Fibroblast of villous mesenchyme (primary cell): ENCODE results near the gene EIF5B. TPM values are rescaled to one million over a fixed set of nuclear protein-coding genes. Genes with fewer than 3 reads are reported as not detected.
"Not testable (repeated sequence)": the region's sequence is repeated elsewhere in the genome, so short reads cannot be mapped to it uniquely, and the experiment has no call there.

Source experiments
- DNase-seq: peaks from one replicate; pipeline ENCODE4 v3.0.0-alpha.2; 2010; ENCODE audit warnings: low read depth
- H3K4me3 ChIP-seq: 2 replicates; pipeline ENCODE4 v1.5.1; 2011; ENCODE audit warnings: low read depth, mild to moderate bottlenecking, low read length
- total RNA-seq: library from RNA; depleted of rRNA; stranded (reverse); fragments of >200 nt; gene quantifications from 2 replicates; pipeline ENCODE4 v1.2.3, GENCODE V29; 2012
- TF ChIP-seq, protein P1 (sequence below): IDR thresholded peaks from 2 replicates; pipeline ENCODE4 v1.5.1; 2012; ENCODE audit warnings: low read depth, mild to moderate bottlenecking, low read length; ENCODE audit not compliant: insufficient read depth

The EIF5B gene, protein sequence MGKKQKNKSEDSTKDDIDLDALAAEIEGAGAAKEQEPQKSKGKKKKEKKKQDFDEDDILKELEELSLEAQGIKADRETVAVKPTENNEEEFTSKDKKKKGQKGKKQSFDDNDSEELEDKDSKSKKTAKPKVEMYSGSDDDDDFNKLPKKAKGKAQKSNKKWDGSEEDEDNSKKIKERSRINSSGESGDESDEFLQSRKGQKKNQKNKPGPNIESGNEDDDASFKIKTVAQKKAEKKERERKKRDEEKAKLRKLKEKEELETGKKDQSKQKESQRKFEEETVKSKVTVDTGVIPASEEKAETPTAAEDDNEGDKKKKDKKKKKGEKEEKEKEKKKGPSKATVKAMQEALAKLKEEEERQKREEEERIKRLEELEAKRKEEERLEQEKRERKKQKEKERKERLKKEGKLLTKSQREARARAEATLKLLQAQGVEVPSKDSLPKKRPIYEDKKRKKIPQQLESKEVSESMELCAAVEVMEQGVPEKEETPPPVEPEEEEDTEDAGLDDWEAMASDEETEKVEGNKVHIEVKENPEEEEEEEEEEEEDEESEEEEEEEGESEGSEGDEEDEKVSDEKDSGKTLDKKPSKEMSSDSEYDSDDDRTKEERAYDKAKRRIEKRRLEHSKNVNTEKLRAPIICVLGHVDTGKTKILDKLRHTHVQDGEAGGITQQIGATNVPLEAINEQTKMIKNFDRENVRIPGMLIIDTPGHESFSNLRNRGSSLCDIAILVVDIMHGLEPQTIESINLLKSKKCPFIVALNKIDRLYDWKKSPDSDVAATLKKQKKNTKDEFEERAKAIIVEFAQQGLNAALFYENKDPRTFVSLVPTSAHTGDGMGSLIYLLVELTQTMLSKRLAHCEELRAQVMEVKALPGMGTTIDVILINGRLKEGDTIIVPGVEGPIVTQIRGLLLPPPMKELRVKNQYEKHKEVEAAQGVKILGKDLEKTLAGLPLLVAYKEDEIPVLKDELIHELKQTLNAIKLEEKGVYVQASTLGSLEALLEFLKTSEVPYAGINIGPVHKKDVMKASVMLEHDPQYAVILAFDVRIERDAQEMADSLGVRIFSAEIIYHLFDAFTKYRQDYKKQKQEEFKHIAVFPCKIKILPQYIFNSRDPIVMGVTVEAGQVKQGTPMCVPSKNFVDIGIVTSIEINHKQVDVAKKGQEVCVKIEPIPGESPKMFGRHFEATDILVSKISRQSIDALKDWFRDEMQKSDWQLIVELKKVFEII
- 15.8 and 19.0 TPM in 2 replicates for total RNA-seq

DNA sequence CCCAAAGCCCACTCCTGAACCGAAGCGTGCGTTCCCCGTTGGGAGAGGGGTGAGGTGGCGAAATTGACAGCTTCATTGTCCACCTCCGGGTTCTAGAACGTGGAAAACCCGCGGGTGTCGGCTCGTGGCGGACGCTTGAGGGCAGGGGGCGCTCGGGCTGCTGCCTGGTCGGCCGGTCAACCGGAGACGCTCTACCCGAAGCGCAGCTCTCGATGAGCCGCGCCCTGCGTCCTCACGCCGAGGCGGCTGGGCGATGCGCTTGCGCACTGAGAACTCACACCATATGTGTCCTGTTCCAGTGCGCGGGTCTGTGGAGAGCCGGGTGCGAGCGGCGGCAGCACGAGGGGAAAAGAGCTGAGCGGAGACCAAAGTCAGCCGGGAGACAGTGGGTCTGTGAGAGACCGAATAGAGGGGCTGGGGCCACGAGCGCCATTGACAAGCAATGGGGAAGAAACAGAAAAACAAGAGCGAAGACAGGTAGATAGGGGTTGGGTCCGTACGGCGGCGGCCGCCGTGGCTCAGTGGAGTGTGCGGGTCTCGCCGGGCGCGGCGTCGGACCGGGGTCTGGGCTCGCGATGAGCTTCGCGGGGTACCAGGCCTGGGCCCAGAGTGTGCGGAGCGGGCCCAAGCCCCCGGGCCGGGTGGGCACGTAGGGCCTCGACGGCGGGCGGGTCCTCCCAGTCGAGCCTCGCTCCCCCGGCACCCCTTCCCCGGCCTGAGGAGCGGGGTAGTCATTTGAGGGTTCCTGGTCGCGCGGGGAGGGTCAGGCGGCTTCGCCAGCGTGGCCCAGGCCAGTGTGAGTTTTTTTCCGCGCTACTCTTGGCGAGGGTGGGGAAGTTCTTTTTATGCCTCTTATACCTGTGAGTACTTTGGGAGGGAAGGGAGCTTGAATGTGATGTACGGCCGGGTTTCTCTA, at the start of gene EIF5B:
TSS of gene EIF5B (plus strand) at position 277 of the 916 bp plus-strand sequence. CDS start at position 443, 166 bp downstream.
- TF ChIP-seq, protein P1, sequence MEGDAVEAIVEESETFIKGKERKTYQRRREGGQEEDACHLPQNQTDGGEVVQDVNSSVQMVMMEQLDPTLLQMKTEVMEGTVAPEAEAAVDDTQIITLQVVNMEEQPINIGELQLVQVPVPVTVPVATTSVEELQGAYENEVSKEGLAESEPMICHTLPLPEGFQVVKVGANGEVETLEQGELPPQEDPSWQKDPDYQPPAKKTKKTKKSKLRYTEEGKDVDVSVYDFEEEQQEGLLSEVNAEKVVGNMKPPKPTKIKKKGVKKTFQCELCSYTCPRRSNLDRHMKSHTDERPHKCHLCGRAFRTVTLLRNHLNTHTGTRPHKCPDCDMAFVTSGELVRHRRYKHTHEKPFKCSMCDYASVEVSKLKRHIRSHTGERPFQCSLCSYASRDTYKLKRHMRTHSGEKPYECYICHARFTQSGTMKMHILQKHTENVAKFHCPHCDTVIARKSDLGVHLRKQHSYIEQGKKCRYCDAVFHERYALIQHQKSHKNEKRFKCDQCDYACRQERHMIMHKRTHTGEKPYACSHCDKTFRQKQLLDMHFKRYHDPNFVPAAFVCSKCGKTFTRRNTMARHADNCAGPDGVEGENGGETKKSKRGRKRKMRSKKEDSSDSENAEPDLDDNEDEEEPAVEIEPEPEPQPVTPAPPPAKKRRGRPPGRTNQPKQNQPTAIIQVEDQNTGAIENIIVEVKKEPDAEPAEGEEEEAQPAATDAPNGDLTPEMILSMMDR = peak; percentile 63
- H3K4me3 ChIP-seq = peak within 1 kb of the TSS; percentile 90
- peak; percentile 96 for DNase-seq

DNA sequence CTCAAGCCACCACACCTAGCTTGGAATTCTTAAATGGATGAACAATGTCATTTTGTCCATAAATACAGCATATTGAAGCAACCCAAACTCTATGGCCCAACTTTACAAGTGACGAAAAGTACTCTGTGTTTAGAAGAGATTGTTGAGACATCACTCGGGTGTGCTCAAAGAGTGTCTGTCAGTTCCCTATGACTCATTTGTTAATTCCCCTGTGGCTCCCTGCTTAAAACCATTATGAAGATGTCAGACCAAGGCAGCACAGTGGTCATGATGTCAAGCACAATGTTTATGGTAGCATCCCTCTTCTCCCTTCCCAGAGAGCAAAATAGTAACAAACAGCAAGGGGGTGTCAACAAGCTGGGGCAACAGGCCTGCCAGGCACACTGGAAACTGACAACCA, 39.2 kb upstream of the EIF5B start:
- H3K4me3 ChIP-seq = no peak overlapping the region
- TF ChIP-seq, protein P1 = no peak
- peak; percentile 49 for DNase-seq

DNA sequence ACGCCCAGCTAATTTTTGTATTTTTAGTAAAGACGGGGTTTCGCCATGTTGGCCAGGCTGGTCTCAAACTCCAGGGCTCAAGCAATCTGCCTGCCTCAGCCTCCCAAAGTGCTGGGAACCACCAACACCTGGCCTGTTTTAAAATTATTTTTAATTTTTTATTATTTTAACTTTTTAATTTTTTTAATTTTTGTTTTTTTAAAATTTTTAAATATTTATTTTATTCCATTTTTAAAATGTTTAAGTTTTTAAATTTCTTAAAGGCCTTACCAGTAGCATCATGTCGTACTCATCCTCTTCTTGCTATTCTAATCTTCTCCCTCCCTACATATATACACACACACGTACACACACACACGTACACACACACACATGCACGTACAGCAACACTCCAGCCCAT, 37.6 kb upstream of the EIF5B start:
- no peak for DNase-seq
- no peak overlapping the region for H3K4me3 ChIP-seq
- TF ChIP-seq, protein P1 = no peak

DNA sequence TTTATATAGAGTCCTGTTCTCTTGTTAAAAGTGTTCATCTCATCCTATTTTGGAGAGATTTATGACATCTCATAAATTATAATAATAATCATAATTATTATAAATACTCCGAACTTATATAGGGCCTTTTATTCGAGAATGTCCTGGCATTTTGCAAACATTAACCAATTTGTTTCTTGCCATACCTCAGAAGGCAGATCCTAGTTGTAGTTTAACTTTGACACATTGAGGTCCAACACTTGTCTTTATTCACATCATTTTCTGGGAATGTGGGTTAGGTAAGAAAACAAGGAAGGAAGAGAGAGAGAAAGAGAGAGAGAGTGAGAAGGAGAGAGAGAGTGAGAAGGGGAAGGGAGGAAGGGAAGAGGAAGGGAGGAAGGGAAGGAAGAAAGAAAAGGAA, 36.1 kb upstream of the EIF5B start, which contains the start of gene LYG1:
TSS of gene LYG1 (minus strand) at position 101 of the 400 bp plus-strand sequence. CDS start 5,527 bp downstream, outside the sequence.
- not testable (repeated sequence) for H3K4me3 ChIP-seq, DNase-seq

DNA sequence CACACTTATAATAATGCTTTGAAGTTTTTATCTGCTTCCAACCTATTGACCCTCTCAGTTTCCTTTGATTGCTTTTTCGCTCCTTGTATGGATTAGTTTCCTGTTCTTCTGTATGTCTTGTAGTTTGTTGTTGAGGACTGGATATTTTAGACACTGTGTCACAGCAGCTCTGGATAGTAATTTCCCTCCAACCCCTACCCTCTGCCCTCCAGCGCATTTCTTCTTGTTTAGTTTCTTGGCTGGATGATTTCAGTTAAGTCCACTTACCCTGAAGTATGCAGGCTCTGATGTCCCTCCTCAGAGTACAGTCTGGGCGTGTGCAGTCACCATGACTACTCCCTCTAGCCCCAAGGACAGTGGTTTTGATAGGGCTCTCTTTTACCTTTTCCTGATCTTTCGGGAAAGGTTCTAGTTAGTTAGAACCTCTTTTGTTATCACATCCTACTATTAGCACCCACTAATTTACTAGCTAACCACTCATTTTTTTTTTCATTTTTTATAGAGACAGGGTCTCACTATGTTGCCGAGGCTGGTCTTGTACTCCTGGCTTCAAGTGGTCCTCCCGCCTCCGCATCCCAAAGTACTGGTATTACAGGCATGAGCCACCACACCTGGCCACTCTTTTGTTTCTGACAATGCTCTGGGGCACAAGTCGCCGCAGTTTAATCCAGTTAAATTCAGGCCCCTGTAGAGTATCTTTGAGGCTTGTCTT, 19.9 kb upstream of the EIF5B start:
- TF ChIP-seq, protein P1 = no peak
- no peak overlapping the region for H3K4me3 ChIP-seq
- no peak for DNase-seq

DNA sequence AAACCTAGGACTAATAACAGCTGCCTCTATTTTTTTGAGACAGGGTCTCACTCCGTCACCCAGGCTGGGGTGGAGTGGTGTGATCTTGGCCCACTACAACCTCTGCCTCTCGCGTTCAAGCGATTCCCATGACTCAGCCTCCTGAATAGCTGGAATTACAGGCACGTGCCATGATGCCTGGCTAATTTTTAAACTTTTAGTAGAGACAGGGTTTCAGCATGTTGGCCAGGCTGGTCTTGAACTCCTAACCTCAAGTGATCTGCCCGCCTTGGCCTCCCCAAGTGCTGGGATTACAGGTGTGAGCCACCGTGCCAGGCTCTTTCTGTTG, 19.4 kb upstream of the EIF5B start:
- H3K4me3 ChIP-seq, DNase-seq: not testable (repeated sequence)
